Adipose tissue (tissue), 3 donors: ENCODE measurements around the gene OTX2. TPM values are rescaled to one million over a fixed set of nuclear protein-coding genes. Genes with fewer than 3 reads are reported as not detected.

Source experiments
- H3K27ac ChIP-seq: one replicate; pipeline ENCODE4 v1.5.1; 2013; ENCODE audit warnings: low read depth, low read length
- WGBS, 3 donors: extraction: QIAGEN DNeasy Blood & Tissue Kit; methylation state at CpG; one replicate each; pipeline ENCODE4 v1.1.7; 2013; 5-methylcytosine and 5-hydroxymethylcytosine counted together
- polyA plus RNA-seq, 3 donors: library from polyadenylated mRNA; stranded (reverse); fragments of 200-250 nt; gene quantifications; one replicate each; pipeline ENCODE4 v1.2.3, GENCODE V29; 2013
- donor health status: healthy with polysubstance abuse.
- donor health status: Bipolar disorder and iron deficiency.
- donor health status: healthy.

OTX2 gene
- polyA plus RNA-seq, 3 donors, result not detected

GRCh38 chr14:56801920-56802319 lies 8.4 kb downstream of the OTX2 start:
- WGBS, 3 donors, result 51 to 63% (median 60%) methylated on average over 3 of the region's 3 CpGs
- H3K27ac ChIP-seq, result no peak overlapping the region

- H3K27ac ChIP-seq, result no peak overlapping the region
- 6 to 14% (median 8%) methylated on average over 5 of the region's 5 CpGs for WGBS, 3 donors
These were observed 11.0 kb downstream of the OTX2 start for GRCh38 chr14:56799343-56799645.

GRCh38 chr14:56798447-56799342 lies 11.6 kb downstream of the OTX2 start:
- no peak overlapping the region for H3K27ac ChIP-seq
- WGBS, 3 donors, result 9 to 10% (median 10%) methylated on average over 41 of the region's 41 CpGs

GRCh38 chr14:56797569-56798446 lies 12.5 kb downstream of the OTX2 start:
- WGBS, 3 donors, result 3 to 5% (median 3%) methylated on average over 65 to 77 of the region's 77 CpGs
- H3K27ac ChIP-seq, result no peak overlapping the region

- WGBS, 3 donors, result 7 to 9% (median 8%) methylated on average over 23 of the region's 23 CpGs
- no peak overlapping the region for H3K27ac ChIP-seq
These were observed 13.2 kb downstream of the OTX2 start for GRCh38 chr14:56797003-56797568.

GRCh38 chr14:56796259-56796658 lies 14.0 kb downstream of the OTX2 start:
- no peak overlapping the region for H3K27ac ChIP-seq

GRCh38 chr14:56795284-56795622 lies 15.0 kb downstream of the OTX2 start:
- H3K27ac ChIP-seq, result no peak overlapping the region
- 6 to 11% (median 7%) methylated on average over 17 of the region's 17 CpGs for WGBS, 3 donors

More at GRCh38 chr14:56796259-56796658, 14.0 kb downstream of the OTX2 start:
- 11 to 22% (median 13%) methylated on average over 4 of the region's 4 CpGs for WGBS, 3 donors

GRCh38 chr14:56794557-56795283 lies 15.6 kb downstream of the OTX2 start:
- no peak overlapping the region for H3K27ac ChIP-seq
- WGBS, 3 donors, result 2 to 3% (median 2%) methylated on average over 56 of the region's 56 CpGs

GRCh38 chr14:56794088-56794556 lies 16.2 kb downstream of the OTX2 start:
- H3K27ac ChIP-seq, result no peak overlapping the region
- 8 to 9% (median 8%) methylated on average over 30 to 33 of the region's 33 CpGs for WGBS, 3 donors

GRCh38 chr14:56789955-56790354 lies 20.3 kb downstream of the OTX2 start:
- WGBS, 3 donors, result 95 to 97% (median 95%) methylated on average over 1 of the region's 1 CpG
- H3K27ac ChIP-seq, result no peak overlapping the region

GRCh38 chr14:56787530-56787929 lies 22.7 kb downstream of the OTX2 start:
- no peak overlapping the region for H3K27ac ChIP-seq

- 71 to 76% (median 74%) methylated on average over 1 of the region's 1 CpG for WGBS, 3 donors
- H3K27ac ChIP-seq, result no peak overlapping the region
These were observed 27.6 kb downstream of the OTX2 start for GRCh38 chr14:56782711-56783110.

- WGBS, 3 donors, result 42 to 47% (median 46%) methylated on average over 6 of the region's 6 CpGs
- H3K27ac ChIP-seq, result no peak overlapping the region
These were observed 35.8 kb downstream of the OTX2 start for GRCh38 chr14:56774503-56774902.

- no peak overlapping the region for H3K27ac ChIP-seq
These were observed 39.8 kb downstream of the OTX2 start for GRCh38 chr14:56770512-56770911.

GRCh38 chr14:56760164-56760914 lies 49.9 kb downstream of the OTX2 start:
- no peak overlapping the region for H3K27ac ChIP-seq
- WGBS, 3 donors, result 35 to 47% (median 39%) methylated on average over 6 of the region's 6 CpGs

GRCh38 chr14:56759633-56760032 lies 50.6 kb downstream of the OTX2 start:
- H3K27ac ChIP-seq, result no peak overlapping the region
- WGBS, 3 donors, result 63 to 87% (median 72%) methylated on average over 2 of the region's 2 CpGs

GRCh38 chr14:56759094-56759493 lies 51.2 kb downstream of the OTX2 start:
- WGBS, 3 donors, result 64 to 83% (median 67%) methylated on average over 5 of the region's 5 CpGs
- no peak overlapping the region for H3K27ac ChIP-seq

- WGBS, 3 donors, result 50 to 62% (median 60%) methylated on average over 3 of the region's 3 CpGs
- no peak overlapping the region for H3K27ac ChIP-seq
These were observed 55.4 kb downstream of the OTX2 start for GRCh38 chr14:56754921-56755320.
